Activated CD8-positive, alpha-beta memory T cell treated with anti-CD3 and anti-CD28 coated beads, Interleukin-2, amount 50 U/mL, for 1 hour (primary cell): Measurements from ENCODE around the gene ST14.
"Not testable (repeated sequence)": the region's sequence is repeated elsewhere in the genome, so short reads cannot be mapped to it uniquely, and the experiment has no call there.

ENCODE experiments used
- DNase-seq: peaks from one replicate; pipeline ENCODE4 v3.0.0-alpha.2; 2020; ENCODE audit errors: extremely low read depth

Gene ST14

GRCh38 chr11:130164221-130164570, 4.6 kb downstream of the ST14 start:
- DNase-seq, result no peak

- no peak for DNase-seq
These were observed 6.2 kb downstream of the ST14 start for GRCh38 chr11:130165601-130166456.

- DNase-seq, result no peak
These were observed 6.8 kb downstream of the ST14 start for GRCh38 chr11:130166457-130166784.

- no peak for DNase-seq
These were observed 7.6 kb downstream of the ST14 start for GRCh38 chr11:130167146-130167545.

- DNase-seq, result no peak
These were observed 8.5 kb downstream of the ST14 start for GRCh38 chr11:130168105-130168504.

GRCh38 chr11:130170345-130170744, 10.8 kb downstream of the ST14 start:
- DNase-seq, result no peak

GRCh38 chr11:130171534-130171933, 12.0 kb downstream of the ST14 start:
- DNase-seq, result no peak

- DNase-seq, result not testable (repeated sequence)
These were observed 12.4 kb downstream of the ST14 start for GRCh38 chr11:130172001-130172400.

- DNase-seq, result no peak
These were observed 15.1 kb downstream of the ST14 start for GRCh38 chr11:130174642-130175041.

- DNase-seq, result no peak
These were observed 16.3 kb downstream of the ST14 start for GRCh38 chr11:130175898-130176297.

- no peak for DNase-seq
These were observed 18.2 kb downstream of the ST14 start for GRCh38 chr11:130177782-130178181.

GRCh38 chr11:130178441-130179339, 19.1 kb downstream of the ST14 start:
- DNase-seq, result no peak

- DNase-seq, result no peak
These were observed 20.1 kb downstream of the ST14 start for GRCh38 chr11:130179396-130180306.

GRCh38 chr11:130180491-130180890, 20.9 kb downstream of the ST14 start:
- DNase-seq, result no peak

- no peak for DNase-seq
These were observed 21.3 kb downstream of the ST14 start for GRCh38 chr11:130180896-130181294.

- no peak for DNase-seq
These were observed 22.0 kb downstream of the ST14 start for GRCh38 chr11:130181295-130182272.

GRCh38 chr11:130183878-130184610, 24.5 kb downstream of the ST14 start:
- no peak for DNase-seq

- no peak for DNase-seq
These were observed 27.5 kb downstream of the ST14 start for GRCh38 chr11:130187096-130187495.

GRCh38 chr11:130188047-130188446, 28.5 kb downstream of the ST14 start:
- DNase-seq, result no peak
